Stimulated activated effector memory CD8-positive, alpha-beta T cell treated with anti-CD3 and anti-CD28 coated beads, Interleukin-12 subunit alpha, Interleukin-12 subunit beta, amount 100 ng/mL, for 72 hours (primary cell): Measurements from ENCODE around the gene COL5A1.
A peak's percentile ranks its signal among the peaks of the same experiment; 100 is the strongest.

Experiments used
- ATAC-seq: fragments of 150-1000 bp; cut with Tn5 transposase; 2 replicates; pipeline ENCODE4 v1.10.0; 2021
- DNase-seq, 2 donors: peaks; one replicate each; pipeline ENCODE4 v3.0.0; 2021 to 2022; ENCODE audit warnings: low spot score in 2 of 2
- H3K27ac Mint-ChIP-seq: one replicate; pipeline ENCODE4 v1.8.0; 2022; ENCODE audit warnings: mild to moderate bottlenecking, mixed read lengths
- H3K36me3 Mint-ChIP-seq: one replicate; pipeline ENCODE4 v1.8.0; 2022; ENCODE audit warnings: mild to moderate bottlenecking, mixed read lengths
- H3K4me1 Mint-ChIP-seq: one replicate; pipeline ENCODE4 v1.8.0; 2022; ENCODE audit warnings: mixed read lengths
- H3K4me3 Mint-ChIP-seq: one replicate; pipeline ENCODE4 v1.8.0; 2022; ENCODE audit warnings: mild to moderate bottlenecking, mixed read lengths
- H3K9me3 Mint-ChIP-seq: one replicate; pipeline ENCODE4 v1.8.0; 2022; ENCODE audit warnings: mixed read lengths

Gene COL5A1

GRCh38 chr9:134885679-134886412, 244.2 kb downstream of the COL5A1 start:
- Mint-ChIP-seq H3K4me3 (no peak overlapping the region), H3K4me1 (peaks cover 5% of the 10 kb centered on the region), H3K9me3 (no peaks in the 10 kb centered on the region), H3K36me3 (no peaks in the 10 kb centered on the region), H3K27ac (no peak overlapping the region)
- ATAC-seq (no peak), DNase-seq (peak in 1 of 2 donors; percentile 15)

- Mint-ChIP-seq H3K27ac (no peak overlapping the region), H3K4me3 (no peak overlapping the region), H3K9me3 (no peaks in the 10 kb centered on the region), H3K4me1 (peaks cover 5% of the 10 kb centered on the region), H3K36me3 (no peaks in the 10 kb centered on the region)
- peak in 1 of 2 donors; percentile 40 for DNase-seq
- ATAC-seq = no peak
These were observed 244.9 kb downstream of the COL5A1 start for GRCh38 chr9:134886413-134886913.

- no peak for ATAC-seq
- no peaks in the 10 kb centered on the region for H3K9me3 Mint-ChIP-seq
These were observed 245.6 kb downstream of the COL5A1 start for GRCh38 chr9:134887219-134887618.

GRCh38 chr9:134887686-134888602, 246.3 kb downstream of the COL5A1 start:
- no peaks in the 10 kb centered on the region for H3K36me3 Mint-ChIP-seq

More at GRCh38 chr9:134887219-134887618, 245.6 kb downstream of the COL5A1 start:
- Mint-ChIP-seq H3K4me3 (no peak overlapping the region), H3K4me1 (peaks cover 5% of the 10 kb centered on the region), H3K36me3 (no peaks in the 10 kb centered on the region), H3K27ac (no peak overlapping the region)
- DNase-seq = peak in 1 of 2 donors; percentile 38

GRCh38 chr9:134888603-134889190, 247.1 kb downstream of the COL5A1 start:
- H3K4me1 Mint-ChIP-seq = peaks cover 5% of the 10 kb centered on the region
- no peaks in the 10 kb centered on the region for H3K9me3 Mint-ChIP-seq
- H3K27ac Mint-ChIP-seq = no peak overlapping the region
- no peak for ATAC-seq
- H3K4me3 Mint-ChIP-seq = no peak overlapping the region
- DNase-seq = peak in 1 of 2 donors; percentile 18
- H3K36me3 Mint-ChIP-seq = no peaks in the 10 kb centered on the region

More at GRCh38 chr9:134887686-134888602, 246.3 kb downstream of the COL5A1 start:
- H3K9me3 Mint-ChIP-seq = no peaks in the 10 kb centered on the region
- H3K4me1 Mint-ChIP-seq = peaks cover 5% of the 10 kb centered on the region
- H3K4me3 Mint-ChIP-seq = no peak overlapping the region
- H3K27ac Mint-ChIP-seq = no peak overlapping the region
- no peak for ATAC-seq
- peak in 1 of 2 donors; percentile 41 for DNase-seq

GRCh38 chr9:134889386-134890154, 248.0 kb downstream of the COL5A1 start:
- no peak overlapping the region for H3K4me3 Mint-ChIP-seq
- H3K36me3 Mint-ChIP-seq = no peaks in the 10 kb centered on the region
- ATAC-seq (no peak), DNase-seq (peak in 1 of 2 donors; percentile 30)
- H3K27ac Mint-ChIP-seq = no peak overlapping the region
- H3K4me1 Mint-ChIP-seq = peaks cover 5% of the 10 kb centered on the region
- no peaks in the 10 kb centered on the region for H3K9me3 Mint-ChIP-seq

GRCh38 chr9:134890155-134890495, 248.5 kb downstream of the COL5A1 start:
- ATAC-seq = no peak
- H3K36me3 Mint-ChIP-seq = no peaks in the 10 kb centered on the region
- DNase-seq = no peak
- no peaks in the 10 kb centered on the region for H3K9me3 Mint-ChIP-seq
- H3K4me3 Mint-ChIP-seq = no peak overlapping the region
- peaks cover 5% of the 10 kb centered on the region for H3K4me1 Mint-ChIP-seq
- H3K27ac Mint-ChIP-seq = no peak overlapping the region

- H3K27ac Mint-ChIP-seq = no peak overlapping the region
- DNase-seq = peak in 1 of 2 donors; percentile 32
- ATAC-seq = no peak
- no peaks in the 10 kb centered on the region for H3K9me3 Mint-ChIP-seq
- peaks cover 5% of the 10 kb centered on the region for H3K4me1 Mint-ChIP-seq
- no peak overlapping the region for H3K4me3 Mint-ChIP-seq
- no peaks in the 10 kb centered on the region for H3K36me3 Mint-ChIP-seq
These were observed 249.4 kb downstream of the COL5A1 start for GRCh38 chr9:134891053-134891452.

GRCh38 chr9:134891713-134892112, 250.1 kb downstream of the COL5A1 start:
- Mint-ChIP-seq H3K27ac (no peak overlapping the region), H3K4me1 (peaks cover 5% of the 10 kb centered on the region), H3K9me3 (no peaks in the 10 kb centered on the region), H3K36me3 (no peaks in the 10 kb centered on the region), H3K4me3 (no peak overlapping the region)
- DNase-seq (peak in 1 of 2 donors; percentile 33), ATAC-seq (no peak)

GRCh38 chr9:134892221-134892620, 250.6 kb downstream of the COL5A1 start:
- peaks cover 5% of the 10 kb centered on the region for H3K4me1 Mint-ChIP-seq
- no peak for ATAC-seq
- DNase-seq = peak in 1 of 2 donors; percentile 34
- H3K9me3 Mint-ChIP-seq = no peaks in the 10 kb centered on the region
- no peak overlapping the region for H3K27ac Mint-ChIP-seq
- no peak overlapping the region for H3K4me3 Mint-ChIP-seq
- no peaks in the 10 kb centered on the region for H3K36me3 Mint-ChIP-seq

- no peak for ATAC-seq
- Mint-ChIP-seq H3K4me1 (peaks cover 2% of the 10 kb centered on the region), H3K9me3 (no peaks in the 10 kb centered on the region), H3K36me3 (no peaks in the 10 kb centered on the region), H3K27ac (no peak overlapping the region), H3K4me3 (no peak overlapping the region)
- peak in 1 of 2 donors; percentile 15 for DNase-seq
These were observed 251.3 kb downstream of the COL5A1 start for GRCh38 chr9:134892820-134893420.
